Effector memory CD4-positive, alpha-beta T cell (primary cell): Measurements from ENCODE around the gene NOBOX.
"Not testable (repeated sequence)": the region's sequence is repeated elsewhere in the genome, so short reads cannot be mapped to it uniquely, and the experiment has no call there.

Experiments
- DNase-seq, 3 donors: peaks; one replicate each; pipeline ENCODE4 v3.0.0-alpha.2; 2020
- H3K27ac ChIP-seq: 2 replicates; pipeline ENCODE4 v1.7.0; 2013; ENCODE audit warnings: mild to moderate bottlenecking, low read length, moderate library complexity; ENCODE audit not compliant: insufficient read depth, poor library complexity, severe bottlenecking
- H3K27me3 ChIP-seq: replicated peaks from 2 replicates; pipeline ENCODE4 v1.7.0; 2013; ENCODE audit warnings: mild to moderate bottlenecking, low read length; ENCODE audit not compliant: insufficient read depth, control insufficient read depth, poor library complexity, severe bottlenecking
- H3K36me3 ChIP-seq: 2 replicates; pipeline ENCODE4 v1.7.0; 2013; ENCODE audit warnings: mild to moderate bottlenecking, low read length, moderate library complexity; ENCODE audit not compliant: control insufficient read depth, insufficient read depth
- H3K4me1 ChIP-seq: 2 replicates; pipeline ENCODE4 v1.7.0; 2013; ENCODE audit warnings: low read length, mild to moderate bottlenecking; ENCODE audit not compliant: control insufficient read depth, insufficient read depth, poor library complexity, severe bottlenecking
- H3K4me3 ChIP-seq: 2 replicates; pipeline ENCODE4 v1.7.0; 2013; ENCODE audit warnings: low read length, low read depth, mild to moderate bottlenecking; ENCODE audit not compliant: insufficient read depth, poor library complexity, severe bottlenecking
- H3K9me3 ChIP-seq: 2 replicates; pipeline ENCODE4 v1.7.0; 2013; ENCODE audit warnings: mild to moderate bottlenecking, low read length, moderate library complexity; ENCODE audit not compliant: control insufficient read depth

Gene NOBOX

DNA sequence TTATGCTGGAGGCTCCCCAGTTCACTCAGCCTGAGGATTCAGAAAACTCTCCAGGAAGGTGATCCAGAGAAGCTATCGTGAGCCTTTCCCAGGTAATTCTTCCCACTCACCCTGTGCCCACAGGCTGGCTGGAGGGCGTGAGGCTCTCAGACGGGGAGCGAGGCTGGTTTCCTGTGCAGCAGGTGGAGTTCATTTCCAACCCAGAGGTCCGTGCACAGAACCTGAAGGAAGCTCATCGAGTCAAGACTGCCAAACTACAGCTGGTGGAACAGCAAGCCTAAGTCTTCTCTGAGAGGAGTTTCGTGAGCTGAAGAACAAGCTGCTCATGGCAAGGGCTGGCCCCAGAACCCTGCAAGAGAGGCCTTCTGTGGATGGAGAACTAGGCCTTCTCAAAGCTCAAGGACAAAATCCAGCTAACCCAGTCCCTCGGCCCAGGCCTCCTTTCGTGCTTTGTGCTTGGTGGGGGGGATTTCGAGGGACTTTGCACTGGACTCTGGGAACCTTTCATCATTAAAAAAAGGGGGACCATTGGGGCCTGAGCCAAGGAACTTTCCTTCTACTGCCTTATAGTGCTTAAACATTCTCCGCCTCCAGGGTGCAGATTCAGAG, 23.6 kb downstream of the NOBOX start:
- no peaks in the 10 kb centered on the region for H3K36me3 ChIP-seq
- DNase-seq: no peak
- H3K4me1 ChIP-seq: no peaks in the 10 kb centered on the region
- no peaks in the 10 kb centered on the region for H3K27me3 ChIP-seq
- no peak overlapping the region for H3K27ac ChIP-seq
- no peak overlapping the region for H3K4me3 ChIP-seq
- H3K9me3 ChIP-seq: no peaks in the 10 kb centered on the region

DNA sequence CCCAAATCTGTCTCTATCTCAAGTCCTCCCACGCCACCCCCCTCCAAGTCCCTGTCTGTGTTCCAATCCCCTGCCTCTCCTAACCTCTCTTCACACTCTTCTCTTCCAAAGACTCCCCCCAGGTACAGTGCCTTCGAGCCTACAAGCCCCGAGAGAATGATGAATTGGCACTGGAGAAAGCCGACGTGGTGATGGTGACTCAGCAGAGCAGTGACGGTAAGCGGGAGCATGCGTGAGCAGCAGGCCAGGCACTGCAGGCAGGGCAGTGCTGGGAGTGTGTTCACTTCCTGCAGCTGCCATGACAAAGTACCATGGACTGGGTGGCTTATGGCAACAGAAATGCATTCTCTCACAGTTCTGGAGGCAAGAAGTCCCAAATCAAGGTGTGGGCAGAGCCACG, 24.8 kb downstream of the NOBOX start:
- H3K4me3 ChIP-seq: no peak overlapping the region
- H3K27ac ChIP-seq: no peak overlapping the region
- no peaks in the 10 kb centered on the region for H3K9me3 ChIP-seq
- no peaks in the 10 kb centered on the region for H3K36me3 ChIP-seq
- DNase-seq: no peak
- H3K27me3 ChIP-seq: no peaks in the 10 kb centered on the region
- H3K4me1 ChIP-seq: no peaks in the 10 kb centered on the region

DNA sequence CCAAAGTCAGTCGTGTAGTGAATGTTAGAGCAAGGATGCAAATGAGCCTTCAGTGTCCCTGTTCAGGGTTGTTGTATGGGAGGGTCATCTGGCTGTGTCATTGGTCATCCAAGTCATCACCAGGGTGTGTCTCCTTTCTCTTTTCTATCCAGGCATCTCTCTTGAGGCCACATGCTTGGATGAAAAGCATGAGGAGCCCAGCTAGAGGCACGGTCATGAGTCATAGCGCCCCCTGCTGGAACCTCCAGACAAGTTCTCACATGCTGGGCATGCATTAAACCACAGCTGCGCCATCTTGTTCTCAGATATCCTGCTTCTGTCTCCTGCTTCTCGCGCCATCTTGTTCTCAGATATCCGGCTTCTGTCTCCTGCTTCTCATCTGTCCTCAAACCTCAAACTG, 34.3 kb downstream of the NOBOX start:
- not testable (repeated sequence) for H3K36me3 ChIP-seq, H3K9me3 ChIP-seq, DNase-seq, H3K4me1 ChIP-seq, H3K27me3 ChIP-seq, H3K27ac ChIP-seq, H3K4me3 ChIP-seq

DNA sequence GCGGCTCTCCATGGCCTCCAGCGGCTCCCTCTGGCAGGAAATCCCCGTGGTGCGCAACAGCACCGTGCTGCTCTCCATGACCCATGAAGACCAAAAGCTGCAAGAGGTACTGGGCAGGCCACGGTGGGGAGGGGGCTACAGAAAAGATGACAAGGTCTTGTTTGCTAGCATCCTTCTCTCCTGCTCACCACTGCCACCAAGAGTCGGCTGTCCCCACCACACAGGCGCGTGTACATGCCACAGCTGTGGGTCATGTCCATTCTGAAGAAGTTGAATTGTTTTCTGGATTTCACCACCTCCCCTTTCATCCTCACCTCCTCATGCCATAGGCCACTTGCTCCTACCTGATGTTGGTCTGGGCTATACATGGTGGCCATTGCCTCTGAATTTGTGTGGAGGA, 36.2 kb downstream of the NOBOX start:
- H3K9me3 ChIP-seq, H3K4me3 ChIP-seq, H3K27me3 ChIP-seq, H3K36me3 ChIP-seq, DNase-seq, H3K27ac ChIP-seq, H3K4me1 ChIP-seq: not testable (repeated sequence)

DNA sequence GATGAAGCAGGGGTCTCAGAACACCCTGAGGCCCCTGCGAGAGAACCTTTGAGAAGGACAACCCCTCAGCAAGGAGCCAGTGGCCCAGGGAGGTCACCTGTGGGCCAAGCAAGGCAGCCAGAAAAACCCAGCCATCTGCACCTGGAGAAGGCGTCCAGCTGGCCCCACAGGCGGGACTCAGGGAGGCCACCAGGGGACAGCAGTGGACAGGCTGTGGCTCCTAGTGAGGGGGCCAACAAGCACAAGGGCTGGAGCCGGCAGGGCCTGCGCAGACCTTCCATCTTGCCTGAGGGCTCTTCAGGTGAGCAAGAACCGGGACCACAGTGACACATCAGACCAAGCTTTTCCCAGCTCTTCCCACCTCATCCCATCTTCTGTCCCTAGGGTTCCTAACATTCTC, 38.0 kb downstream of the NOBOX start:
- H3K27me3 ChIP-seq, DNase-seq, H3K9me3 ChIP-seq, H3K4me3 ChIP-seq, H3K27ac ChIP-seq, H3K4me1 ChIP-seq, H3K36me3 ChIP-seq: not testable (repeated sequence)

DNA sequence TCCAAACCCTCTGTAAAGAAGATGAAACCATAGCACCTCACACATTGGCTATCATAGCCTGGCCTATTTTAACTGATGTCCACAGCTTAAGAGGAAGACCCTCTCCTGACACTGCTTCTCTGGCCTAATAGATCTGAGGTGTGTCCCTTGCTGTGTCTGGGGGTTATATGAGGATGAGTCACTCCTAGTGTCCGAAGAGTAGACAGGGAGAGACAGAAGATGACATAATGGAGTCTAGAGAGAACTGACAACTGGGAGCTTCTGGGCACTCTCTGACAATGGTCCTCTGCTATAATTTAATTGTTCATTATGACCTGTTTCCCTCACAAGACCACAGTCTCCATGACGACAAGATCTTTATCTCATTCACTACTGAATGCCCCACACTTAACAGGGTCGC, 41.4 kb downstream of the NOBOX start:
- not testable (repeated sequence) for H3K27ac ChIP-seq, H3K4me1 ChIP-seq, H3K36me3 ChIP-seq, DNase-seq, H3K9me3 ChIP-seq, H3K27me3 ChIP-seq, H3K4me3 ChIP-seq

DNA sequence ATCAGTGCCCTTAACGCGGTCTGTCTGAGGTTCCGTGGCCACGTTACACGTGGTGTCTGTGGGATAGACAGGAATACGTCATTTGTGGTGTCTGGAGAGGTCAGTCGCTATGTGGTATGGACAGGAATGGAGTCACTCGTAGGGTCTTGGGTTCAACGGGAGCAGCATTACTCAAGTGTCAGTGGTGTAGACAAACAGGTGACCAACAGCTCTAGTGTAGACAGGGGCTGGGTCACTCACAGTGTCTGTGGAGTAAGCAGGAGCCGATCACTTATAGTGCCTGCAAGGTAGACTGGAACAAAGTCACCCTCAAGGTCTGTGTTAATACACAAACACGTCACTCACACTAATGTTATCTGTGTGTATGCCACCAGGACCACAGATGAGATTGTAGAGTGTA, 46.6 kb downstream of the NOBOX start:
- not testable (repeated sequence) for H3K4me3 ChIP-seq, DNase-seq, H3K36me3 ChIP-seq, H3K9me3 ChIP-seq, H3K27me3 ChIP-seq, H3K4me1 ChIP-seq, H3K27ac ChIP-seq

DNA sequence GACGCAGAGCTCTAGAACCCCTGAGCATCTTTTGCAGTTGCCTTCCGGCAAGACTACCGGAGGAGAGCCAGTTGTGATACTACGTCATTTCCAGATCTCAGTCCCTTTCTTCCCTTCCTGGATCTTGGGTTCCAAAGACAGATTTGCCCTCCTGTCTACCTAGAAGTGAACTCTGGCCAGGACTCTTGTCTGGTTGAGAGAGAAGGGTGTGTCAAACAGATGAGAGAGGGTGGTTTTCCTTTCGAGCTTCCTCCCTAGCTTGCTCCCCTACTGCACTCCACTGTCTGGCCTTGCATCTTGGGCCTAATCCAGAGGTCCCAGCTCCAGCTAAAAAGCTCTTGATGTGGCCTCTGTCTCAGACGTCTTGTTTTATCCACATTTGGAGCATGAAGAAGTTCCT, 47.3 kb downstream of the NOBOX start:
- not testable (repeated sequence) for DNase-seq, H3K36me3 ChIP-seq, H3K4me1 ChIP-seq, H3K27ac ChIP-seq, H3K4me3 ChIP-seq, H3K27me3 ChIP-seq, H3K9me3 ChIP-seq

DNA sequence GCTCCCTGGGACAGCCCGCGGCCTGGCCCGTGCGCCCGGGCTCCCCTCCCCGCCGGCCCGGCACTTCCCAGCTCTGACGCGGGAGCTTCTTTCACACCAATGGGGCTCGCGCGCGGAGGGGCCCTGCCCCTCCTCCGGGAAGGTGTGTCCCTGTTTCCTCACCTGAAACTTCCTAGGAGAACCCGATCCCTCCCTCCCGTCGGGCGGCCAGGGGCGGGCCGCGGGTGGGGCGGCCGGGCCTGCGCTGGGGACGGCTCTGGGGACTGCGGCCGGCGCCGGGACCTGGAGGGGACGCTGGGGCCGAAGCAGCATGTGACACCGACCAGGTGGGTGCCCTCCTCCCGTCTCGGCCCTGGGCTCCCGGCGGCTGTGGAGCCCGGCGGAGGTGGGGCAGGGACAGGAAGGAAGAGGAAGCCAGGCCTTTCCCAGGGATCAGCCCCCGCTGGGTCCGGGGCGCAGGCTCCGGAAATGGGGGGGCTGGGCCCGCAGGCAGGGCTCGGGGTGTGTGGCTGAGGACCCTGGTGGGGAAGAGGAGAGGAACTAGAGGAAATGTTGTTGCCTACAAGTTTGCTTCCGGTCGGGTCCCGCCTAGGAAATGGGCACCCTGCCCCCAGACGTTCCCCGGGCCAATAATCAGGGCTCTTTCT, 48.2 kb downstream of the NOBOX start, which contains the start of gene ARHGEF5:
TSS of gene ARHGEF5 (plus strand) at position 227 of the 647 bp plus-strand sequence. CDS start 7,268 bp downstream, outside the sequence.
- H3K9me3 ChIP-seq, H3K27me3 ChIP-seq, H3K36me3 ChIP-seq, H3K27ac ChIP-seq, DNase-seq, H3K4me3 ChIP-seq, H3K4me1 ChIP-seq: not testable (repeated sequence)

DNA sequence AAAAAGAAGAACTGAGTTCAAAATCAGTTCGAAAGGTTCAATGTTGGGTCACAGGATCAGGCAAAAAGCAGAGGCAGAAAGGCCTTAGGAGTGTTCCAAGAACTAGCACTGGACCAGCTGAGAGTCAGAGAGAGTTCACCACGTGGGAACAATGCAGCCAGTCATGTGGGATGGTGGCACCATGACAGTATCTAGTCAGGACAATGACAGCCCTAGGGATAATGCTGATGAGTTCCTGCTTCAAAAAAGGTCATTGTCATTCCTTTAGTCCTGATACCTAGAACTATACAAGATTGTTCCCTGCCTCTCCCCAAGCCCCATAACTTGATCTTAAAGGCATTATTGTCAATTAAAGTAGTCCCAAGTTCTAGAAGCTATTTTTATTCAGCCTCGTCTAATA, 51.8 kb downstream of the NOBOX start:
- not testable (repeated sequence) for H3K27me3 ChIP-seq, DNase-seq, H3K27ac ChIP-seq, H3K4me1 ChIP-seq, H3K36me3 ChIP-seq, H3K9me3 ChIP-seq, H3K4me3 ChIP-seq
